Natural killer cell (primary cell): ENCODE measurements around the gene ZSCAN5C. TPM values are rescaled to one million over a fixed set of nuclear protein-coding genes. Genes with fewer than 3 reads are reported as not detected.

Experiments used
- ATAC-seq, 3 donors: fragments of 150-1000 bp in 2 of 3; fragments of 200-7000 bp in 1 of 3; cut with Tn5 transposase; 1 replicate in 1 of 3; 2 replicates in 2 of 3; pipeline ENCODE4 v1.10.0; 2021; ENCODE audit warnings: mild to moderate bottlenecking in 2 of 3, moderate library complexity in 2 of 3
- DNase-seq, 2 donors: peaks; one replicate each; pipeline versions ENCODE4 v3.0.0 to v3.0.0-alpha.2; 2013 to 2021; ENCODE audit warnings: mixed read lengths in 1 of 2
- H3K27ac ChIP-seq: one replicate; pipeline ENCODE4 v1.5.1; 2013; ENCODE audit warnings: mild to moderate bottlenecking, low read length
- H3K27me3 ChIP-seq: one replicate; pipeline ENCODE4 v1.6.1; 2013; ENCODE audit warnings: low read length; ENCODE audit not compliant: control insufficient read depth, insufficient read depth
- H3K36me3 ChIP-seq: one replicate; pipeline ENCODE4 v1.6.1; 2013; ENCODE audit warnings: low read length; ENCODE audit not compliant: control insufficient read depth, insufficient read depth
- H3K4me1 ChIP-seq: one replicate; pipeline ENCODE4 v1.6.1; 2013; ENCODE audit warnings: low read length; ENCODE audit not compliant: control insufficient read depth, insufficient read depth
- H3K4me3 ChIP-seq: one replicate; pipeline ENCODE4 v1.5.1; 2013; ENCODE audit warnings: low read length
- H3K9me3 ChIP-seq: one replicate; pipeline ENCODE4 v1.6.1; 2013; ENCODE audit warnings: low read length; ENCODE audit not compliant: control insufficient read depth, insufficient read depth
- H3K27ac Mint-ChIP-seq, 2 donors: one replicate each; pipeline ENCODE4 v1.8.0; 2022; ENCODE audit warnings: mild to moderate bottlenecking in 2 of 2, mixed read lengths in 2 of 2, moderate library complexity in 1 of 2
- H3K27me3 Mint-ChIP-seq, 2 donors: one replicate each; pipeline ENCODE4 v1.8.0; 2022; ENCODE audit warnings: low read depth in 2 of 2, mixed read lengths in 2 of 2
- H3K36me3 Mint-ChIP-seq: one replicate; pipeline ENCODE4 v1.8.0; 2022; ENCODE audit warnings: mixed read lengths
- H3K4me1 Mint-ChIP-seq, 2 donors: one replicate each; pipeline ENCODE4 v1.8.0; 2022; ENCODE audit warnings: mixed read lengths in 2 of 2
- H3K4me3 Mint-ChIP-seq: one replicate; pipeline ENCODE4 v1.8.0; 2022; ENCODE audit warnings: mild to moderate bottlenecking, moderate library complexity, mixed read lengths
- H3K9me3 Mint-ChIP-seq, 2 donors: one replicate each; pipeline ENCODE4 v1.8.0; 2022; ENCODE audit warnings: mixed read lengths in 2 of 2
- CTCF ChIP-seq: fragments of 200-600 bp; IDR thresholded peaks from one replicate; pipeline ENCODE4 v1.8.0; 2022; ENCODE audit warnings: antibody characterized with exemption
- WGBS: methylation state at CpG from one replicate; pipeline ENCODE4 v1.1.7; 2013; ENCODE audit warnings: missing lambda C conversion rate; ENCODE audit not compliant: insufficient coverage; 5-methylcytosine and 5-hydroxymethylcytosine counted together
- intact Hi-C: fragments of 100-400 bp; cut with micrococcal nuclease; formaldehyde crosslinking; loops from one replicate; pipeline ENCODE4 v1.14.2; 2022
- total RNA-seq, 4 donors: library from RNA; stranded (reverse); fragments of 120-200 nt in 1 of 4; gene quantifications; one replicate each; pipeline versions ENCODE4 v1.2.3 to v1.2.4, GENCODE V29; 2013 to 2022

Gene ZSCAN5C
- total RNA-seq, 3 donors from 2014 or later (not counting 1 experiment from before 2014, with no cell fraction given), result not detected

DNA sequence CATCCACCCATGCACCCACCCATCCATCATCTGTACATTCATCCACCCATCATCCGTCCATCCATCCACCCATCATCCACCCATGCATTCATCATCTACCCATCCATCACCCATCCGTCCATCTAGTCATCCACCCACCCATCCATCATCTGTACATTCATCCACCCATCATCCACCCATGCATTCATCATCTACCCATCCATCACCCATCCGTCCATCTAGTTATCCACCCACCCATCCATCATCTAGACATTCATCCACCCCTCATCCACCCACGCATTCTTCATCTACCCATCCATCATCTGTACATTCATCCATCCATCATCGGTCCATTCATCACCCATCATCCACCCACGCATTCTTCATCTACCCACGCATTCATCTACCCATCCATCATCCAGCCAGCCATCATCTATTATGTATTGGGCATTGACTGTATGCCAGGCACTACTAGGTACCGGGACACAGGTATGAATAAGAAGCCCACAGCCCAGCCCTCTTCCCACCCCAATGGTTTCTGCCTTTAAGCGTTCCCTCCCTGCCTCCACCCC, 43.0 kb upstream of the ZSCAN5C start:
- peaks cover 0 to 10% of the 10 kb centered on the region in 2 donors for H3K4me1 Mint-ChIP-seq
- intact Hi-C loops, result no loop called here
- 97% methylated on average over 9 of the region's 9 CpGs for WGBS
- ATAC-seq (no peak), DNase-seq (no peak)
- Histone ChIP-seq H3K27me3 (no peaks in the 10 kb centered on the region), H3K4me3 (no peak overlapping the region), H3K4me1 (peaks cover 4% of the 10 kb centered on the region), H3K36me3 (peaks cover 7% of the 10 kb centered on the region), H3K9me3 (no peaks in the 10 kb centered on the region), H3K27ac (no peak overlapping the region)
- H3K9me3 Mint-ChIP-seq, result no peaks in the 10 kb centered on the region
- no peak overlapping the region for H3K27ac Mint-ChIP-seq
- H3K27me3 Mint-ChIP-seq, result no peaks in the 10 kb centered on the region
- H3K36me3 Mint-ChIP-seq, result no peaks in the 10 kb centered on the region
- H3K4me3 Mint-ChIP-seq, result no peak overlapping the region
- no peak for TF ChIP-seq CTCF

GRCh38 chr19:56159622-56160271, 42.3 kb upstream of the ZSCAN5C start:
- DNase-seq (no peak), ATAC-seq (no peak)
- no peaks in the 10 kb centered on the region for H3K9me3 ChIP-seq
- Mint-ChIP-seq H3K27me3 (no peaks in the 10 kb centered on the region), H3K4me1 (peaks cover 0 to 10% of the 10 kb centered on the region in 2 donors), H3K4me3 (no peak overlapping the region), H3K27ac (no peak overlapping the region), H3K36me3 (no peaks in the 10 kb centered on the region), H3K9me3 (no peaks in the 10 kb centered on the region)
- no peak overlapping the region for H3K4me3 ChIP-seq
- 98% methylated on average over 69 of the region's 69 CpGs for WGBS
- no peak for TF ChIP-seq CTCF
- intact Hi-C loops, result no loop called here
- H3K36me3 ChIP-seq, result peaks cover 7% of the 10 kb centered on the region
- no peaks in the 10 kb centered on the region for H3K27me3 ChIP-seq
- H3K4me1 ChIP-seq, result peaks cover 6% of the 10 kb centered on the region
- H3K27ac ChIP-seq, result no peak overlapping the region

- Mint-ChIP-seq H3K4me1 (peaks cover 0 to 10% of the 10 kb centered on the region in 2 donors), H3K4me3 (no peak overlapping the region)
Measured at GRCh38 chr19:56161534-56161933, 40.5 kb upstream of the ZSCAN5C start.

More at GRCh38 chr19:56161534-56161933, 40.5 kb upstream of the ZSCAN5C start:
- TF ChIP-seq CTCF, result no peak
- DNase-seq (no peak), ATAC-seq (no peak)
- H3K27me3 ChIP-seq, result no peaks in the 10 kb centered on the region
- peaks cover 6% of the 10 kb centered on the region for H3K4me1 ChIP-seq
- no peak overlapping the region for H3K27ac Mint-ChIP-seq
- peaks cover 0 to 3% of the 10 kb centered on the region in 2 donors for H3K27me3 Mint-ChIP-seq
- no peaks in the 10 kb centered on the region for H3K9me3 ChIP-seq
- H3K4me3 ChIP-seq, result no peak overlapping the region
- H3K36me3 Mint-ChIP-seq, result no peaks in the 10 kb centered on the region
- intact Hi-C loops, result no loop called here
- WGBS, result 94% methylated on average over 11 of the region's 11 CpGs
- H3K9me3 Mint-ChIP-seq, result no peaks in the 10 kb centered on the region
- H3K27ac ChIP-seq, result no peak overlapping the region
- peaks cover 6% of the 10 kb centered on the region for H3K36me3 ChIP-seq
